ACC112 (cell line): ENCODE measurements around the gene CADPS2.

Experiments
- H2AFZ ChIP-seq: fragments of 200-600 bp; sonication (generic); one replicate; pipeline ENCODE4 v1.6.0; 2017; ENCODE audit warnings: antibody characterized with exemption, low read length; ENCODE audit not compliant: unreplicated experiment
- H3K27ac ChIP-seq: fragments of 200-600 bp; sonication (generic); 2 replicates; pipeline ENCODE4 v1.5.1; 2014; ENCODE audit warnings: low read depth, mild to moderate bottlenecking, antibody characterized with exemption, low read length, moderate library complexity
- H3K27me3 ChIP-seq: fragments of 200-600 bp; sonication (generic); 2 replicates; pipeline ENCODE4 v1.6.1; 2014; ENCODE audit warnings: mild to moderate bottlenecking, antibody characterized with exemption, low read length, moderate library complexity, mixed read lengths; ENCODE audit not compliant: insufficient read depth
- H3K36me3 ChIP-seq: fragments of 200-600 bp; sonication (generic); 2 replicates; pipeline ENCODE4 v1.6.1; 2016; ENCODE audit warnings: mild to moderate bottlenecking, antibody characterized with exemption, low read length, moderate library complexity, mixed read lengths; ENCODE audit not compliant: insufficient read depth
- H3K4me1 ChIP-seq: fragments of 200-600 bp; sonication (generic); one replicate; pipeline ENCODE4 v1.6.1; 2016; ENCODE audit warnings: low read length, mixed read lengths; ENCODE audit not compliant: insufficient read depth, unreplicated experiment, control insufficient read depth
- H3K4me3 ChIP-seq: fragments of 200-600 bp; sonication (generic); 2 replicates; pipeline ENCODE4 v1.5.1; 2014; ENCODE audit warnings: mild to moderate bottlenecking, low read depth, low read length
- H3K79me2 ChIP-seq: fragments of 200-600 bp; sonication (generic); one replicate; pipeline ENCODE4 v1.6.0; 2016; ENCODE audit warnings: low read length; ENCODE audit not compliant: control insufficient read depth, unreplicated experiment, insufficient read depth

CADPS2 gene

DNA sequence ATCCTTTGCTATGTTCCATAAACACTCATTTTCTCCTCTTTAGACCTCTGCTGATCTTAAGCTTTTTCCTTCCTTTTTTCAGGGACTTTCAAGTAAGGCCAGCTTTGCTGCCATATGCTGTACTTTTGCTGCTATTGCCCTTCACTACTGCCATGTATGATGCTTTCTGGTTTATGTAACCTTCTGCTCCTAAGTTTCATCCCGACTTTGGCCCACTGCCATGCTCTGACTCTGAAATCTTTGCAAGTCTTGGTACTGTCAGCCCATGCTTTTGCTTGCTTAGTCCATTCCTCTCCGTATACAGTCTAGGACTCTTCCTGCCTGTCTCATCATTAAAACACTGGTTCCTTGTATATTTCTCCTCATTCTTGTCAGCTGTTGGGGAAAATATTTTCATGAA lies 339.8 kb downstream of the CADPS2 start:
- Histone ChIP-seq H3K27me3 (no peaks in the 10 kb centered on the region), H3K27ac (no peak overlapping the region), H3K36me3 (no peaks in the 10 kb centered on the region), H2AFZ (no peak overlapping the region), H3K4me3 (no peak overlapping the region), H3K4me1 (no peaks in the 10 kb centered on the region), H3K79me2 (no peaks in the 10 kb centered on the region)

DNA sequence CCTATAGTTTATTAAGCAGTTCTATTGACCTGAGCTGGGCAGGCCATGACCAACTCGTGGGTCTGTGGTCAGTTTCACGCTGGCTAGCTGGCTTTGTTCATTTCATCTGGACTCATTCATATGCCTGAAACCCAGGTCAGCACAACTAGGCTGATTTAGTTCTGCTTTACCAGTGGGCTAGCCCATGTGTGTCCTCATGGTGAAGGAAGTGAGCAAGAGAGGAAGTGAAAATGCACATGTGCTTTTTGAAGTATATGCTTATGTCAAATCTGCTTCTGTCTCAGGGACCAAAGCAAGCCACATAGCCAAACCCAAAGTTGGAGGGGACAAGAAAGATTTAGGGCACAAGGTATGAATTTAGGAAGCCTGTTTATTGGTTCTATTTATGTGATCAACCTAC lies 341.8 kb downstream of the CADPS2 start:
- Histone ChIP-seq H3K36me3 (no peaks in the 10 kb centered on the region), H3K4me1 (no peaks in the 10 kb centered on the region), H3K79me2 (no peaks in the 10 kb centered on the region), H3K27me3 (no peaks in the 10 kb centered on the region), H3K4me3 (no peak overlapping the region), H3K27ac (no peak overlapping the region), H2AFZ (no peak overlapping the region)

GRCh38 chr7:122543891-122544290 lies 342.4 kb downstream of the CADPS2 start:
- Histone ChIP-seq H3K4me1 (no peaks in the 10 kb centered on the region), H3K27ac (no peak overlapping the region), H3K27me3 (no peaks in the 10 kb centered on the region)

DNA sequence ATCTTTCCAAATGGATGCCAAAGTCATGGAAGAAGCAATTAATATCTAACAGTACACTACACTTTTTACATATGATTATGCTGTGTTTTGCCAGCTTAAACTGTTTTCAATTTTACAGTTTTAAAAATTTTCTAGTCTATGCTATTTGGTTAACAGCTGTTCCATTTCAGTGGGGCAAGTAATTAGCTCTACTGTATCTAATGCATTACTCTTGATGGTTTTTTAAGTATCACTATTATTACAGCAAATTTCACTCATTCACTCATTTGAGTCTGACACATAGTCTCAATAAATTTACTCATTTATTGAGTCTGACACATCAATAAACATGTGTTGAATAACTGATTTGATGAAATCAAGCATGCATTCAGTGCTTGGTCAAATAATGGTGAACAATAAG lies 343.1 kb downstream of the CADPS2 start:
- no peaks in the 10 kb centered on the region for H3K79me2 ChIP-seq
- no peak overlapping the region for H3K27ac ChIP-seq
- no peaks in the 10 kb centered on the region for H3K36me3 ChIP-seq
- no peaks in the 10 kb centered on the region for H3K27me3 ChIP-seq
- no peak overlapping the region for H2AFZ ChIP-seq
- no peaks in the 10 kb centered on the region for H3K4me1 ChIP-seq
- no peak overlapping the region for H3K4me3 ChIP-seq

More at GRCh38 chr7:122543891-122544290, 342.4 kb downstream of the CADPS2 start:
- no peaks in the 10 kb centered on the region for H3K36me3 ChIP-seq
- H3K79me2 ChIP-seq = no peaks in the 10 kb centered on the region
- H2AFZ ChIP-seq = no peak overlapping the region
- H3K4me3 ChIP-seq = no peak overlapping the region

GRCh38 chr7:122535086-122535485 lies 351.2 kb downstream of the CADPS2 start:
- H3K4me1 ChIP-seq = no peaks in the 10 kb centered on the region
- no peaks in the 10 kb centered on the region for H3K27me3 ChIP-seq
- H3K36me3 ChIP-seq = no peaks in the 10 kb centered on the region
- H3K4me3 ChIP-seq = no peak overlapping the region
- no peak overlapping the region for H2AFZ ChIP-seq
- H3K79me2 ChIP-seq = no peaks in the 10 kb centered on the region
- no peak overlapping the region for H3K27ac ChIP-seq

GRCh38 chr7:122532406-122533269 lies 353.6 kb downstream of the CADPS2 start:
- Histone ChIP-seq H2AFZ (no peak overlapping the region), H3K4me1 (no peaks in the 10 kb centered on the region), H3K27ac (no peak overlapping the region), H3K36me3 (no peaks in the 10 kb centered on the region), H3K4me3 (no peak overlapping the region), H3K79me2 (no peaks in the 10 kb centered on the region), H3K27me3 (no peaks in the 10 kb centered on the region)

DNA sequence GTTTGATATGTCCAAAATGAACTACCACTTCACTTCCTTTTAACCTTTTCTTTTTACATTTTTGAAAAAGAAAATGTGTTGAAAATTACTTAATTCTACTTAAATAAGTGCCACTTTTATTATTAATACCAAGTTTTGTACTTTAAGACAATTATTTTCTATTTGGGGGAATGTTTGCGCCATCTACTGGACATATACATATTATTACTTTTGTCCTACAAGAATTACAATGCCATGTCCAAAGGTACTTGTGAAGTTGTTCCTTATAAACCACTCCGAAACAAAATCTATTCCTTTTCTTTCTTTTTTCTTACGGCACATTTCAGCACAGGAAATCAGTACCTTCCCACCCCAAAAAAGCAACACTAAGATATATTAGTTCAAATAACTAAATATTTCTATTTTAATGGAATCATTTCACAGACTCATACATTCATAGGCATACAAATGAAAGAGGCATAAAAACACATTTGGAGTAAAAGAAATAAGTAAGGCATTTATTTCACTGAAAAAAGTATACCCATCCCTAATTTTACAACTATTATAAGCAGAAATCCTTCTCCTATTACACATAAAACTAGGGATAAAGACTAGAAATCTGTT lies 357.3 kb downstream of the CADPS2 start:
- Histone ChIP-seq H3K36me3 (no peaks in the 10 kb centered on the region), H3K79me2 (no peaks in the 10 kb centered on the region), H3K4me1 (no peaks in the 10 kb centered on the region), H2AFZ (no peak overlapping the region), H3K27me3 (no peaks in the 10 kb centered on the region), H3K27ac (no peak overlapping the region), H3K4me3 (no peak overlapping the region)

DNA sequence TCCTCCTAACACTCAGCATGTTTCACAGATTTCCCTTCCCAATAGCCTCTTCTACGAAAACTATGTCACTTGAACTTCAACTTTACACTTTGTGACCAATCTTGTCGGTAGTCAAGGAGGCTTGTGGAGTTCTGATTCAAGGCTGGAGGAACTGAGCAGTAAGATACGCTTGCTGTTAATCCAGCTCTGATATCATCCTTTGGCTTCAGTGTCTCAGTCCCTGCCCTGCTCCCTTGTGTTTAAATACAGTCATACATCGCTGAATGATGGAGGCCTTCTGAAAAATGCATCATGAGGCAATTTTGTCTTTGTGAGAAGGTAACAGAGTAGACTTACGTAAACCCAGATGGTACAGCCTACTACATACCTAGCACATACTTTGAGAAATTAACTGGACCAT lies 360.9 kb downstream of the CADPS2 start:
- Histone ChIP-seq H3K27ac (no peak overlapping the region), H3K27me3 (no peaks in the 10 kb centered on the region), H3K36me3 (no peaks in the 10 kb centered on the region), H3K4me3 (no peak overlapping the region), H2AFZ (no peak overlapping the region), H3K79me2 (no peaks in the 10 kb centered on the region), H3K4me1 (no peaks in the 10 kb centered on the region)

- Histone ChIP-seq H2AFZ (no peak overlapping the region), H3K36me3 (no peaks in the 10 kb centered on the region), H3K27ac (no peak overlapping the region), H3K4me3 (no peak overlapping the region), H3K79me2 (no peaks in the 10 kb centered on the region), H3K27me3 (no peaks in the 10 kb centered on the region), H3K4me1 (no peaks in the 10 kb centered on the region)
These were observed 364.5 kb downstream of the CADPS2 start for GRCh38 chr7:122521767-122522166.

DNA sequence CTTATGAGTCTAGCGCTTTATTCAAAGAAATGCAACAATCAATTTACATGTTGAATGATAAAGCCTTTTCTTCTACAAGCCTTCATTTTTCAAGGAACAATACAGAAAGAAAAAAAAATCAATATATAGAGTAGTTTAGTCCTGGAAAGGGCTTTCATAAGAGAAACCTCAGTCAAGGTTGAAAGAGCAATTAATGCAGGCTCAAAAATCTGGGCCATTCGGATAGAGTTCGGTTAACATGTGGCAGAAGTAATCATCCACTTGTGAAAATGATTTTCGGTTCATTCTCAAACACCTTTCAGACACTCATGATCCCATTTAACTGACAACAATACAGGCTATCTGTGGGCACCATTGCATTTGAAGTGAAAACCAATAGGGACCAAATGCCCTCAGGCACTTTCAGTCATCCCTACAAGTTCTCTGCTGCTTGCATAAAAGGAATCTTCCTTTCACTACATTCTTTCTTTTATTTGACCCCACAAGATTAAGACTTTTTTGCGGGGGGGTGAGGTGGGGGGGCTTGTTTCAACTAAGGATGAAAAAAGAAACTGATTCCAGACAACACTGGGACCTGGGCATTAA lies 365.2 kb downstream of the CADPS2 start:
- Histone ChIP-seq H3K4me1 (no peaks in the 10 kb centered on the region), H3K79me2 (no peaks in the 10 kb centered on the region), H2AFZ (no peak overlapping the region), H3K27me3 (no peaks in the 10 kb centered on the region), H3K27ac (no peak overlapping the region), H3K36me3 (no peaks in the 10 kb centered on the region), H3K4me3 (no peak overlapping the region)

DNA sequence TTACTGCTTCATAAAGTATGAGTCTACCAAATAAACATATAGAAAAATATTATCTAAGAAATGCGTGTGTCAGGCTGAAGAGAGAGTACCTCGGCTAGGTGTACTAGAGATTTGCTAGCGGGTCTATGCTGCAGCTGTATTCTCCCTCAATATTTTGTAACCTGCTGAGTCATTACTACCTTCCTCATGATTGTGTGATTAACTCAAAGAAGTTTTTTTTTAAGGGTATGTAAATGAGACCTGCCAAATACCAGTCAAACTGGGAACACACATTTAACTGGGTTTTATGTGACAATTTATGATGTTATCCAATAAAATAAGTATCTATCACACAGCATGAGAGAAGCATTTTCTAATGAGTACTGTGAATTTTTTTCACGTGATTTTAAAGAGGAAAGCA lies 367.8 kb downstream of the CADPS2 start:
- H3K27me3 ChIP-seq = no peaks in the 10 kb centered on the region
- no peak overlapping the region for H2AFZ ChIP-seq
- no peaks in the 10 kb centered on the region for H3K36me3 ChIP-seq
- no peaks in the 10 kb centered on the region for H3K79me2 ChIP-seq
- no peaks in the 10 kb centered on the region for H3K4me1 ChIP-seq
- H3K4me3 ChIP-seq = no peak overlapping the region
- no peak overlapping the region for H3K27ac ChIP-seq
